T-helper 2 cell treated with Interferon-gamma antibody and Interleukin-4, amounts not matched to agents 5 μg/mL and 100 μg/mL, for 36 hours (primary cell): ENCODE results near the gene ZNF418.

Experiments
- DNase-seq: peaks from one replicate; pipeline ENCODE4 v3.0.0; 2021; ENCODE audit warnings: low spot score
- H3K27ac Mint-ChIP-seq: one replicate; pipeline ENCODE4 v1.8.0; 2021; ENCODE audit warnings: mild to moderate bottlenecking, mixed read lengths
- H3K27me3 Mint-ChIP-seq: one replicate; pipeline ENCODE4 v1.8.0; 2021; ENCODE audit warnings: low read depth, mixed read lengths
- H3K36me3 Mint-ChIP-seq: one replicate; pipeline ENCODE4 v1.8.0; 2021; ENCODE audit warnings: low read depth, mixed read lengths
- H3K4me1 Mint-ChIP-seq: one replicate; pipeline ENCODE4 v1.8.0; 2021; ENCODE audit warnings: low read depth, mixed read lengths
- H3K4me3 Mint-ChIP-seq: one replicate; pipeline ENCODE4 v1.8.0; 2022; ENCODE audit warnings: mild to moderate bottlenecking, moderate library complexity, mixed read lengths
- H3K9me3 Mint-ChIP-seq: one replicate; pipeline ENCODE4 v1.8.0; 2021; ENCODE audit warnings: mixed read lengths

ZNF418 gene

DNA sequence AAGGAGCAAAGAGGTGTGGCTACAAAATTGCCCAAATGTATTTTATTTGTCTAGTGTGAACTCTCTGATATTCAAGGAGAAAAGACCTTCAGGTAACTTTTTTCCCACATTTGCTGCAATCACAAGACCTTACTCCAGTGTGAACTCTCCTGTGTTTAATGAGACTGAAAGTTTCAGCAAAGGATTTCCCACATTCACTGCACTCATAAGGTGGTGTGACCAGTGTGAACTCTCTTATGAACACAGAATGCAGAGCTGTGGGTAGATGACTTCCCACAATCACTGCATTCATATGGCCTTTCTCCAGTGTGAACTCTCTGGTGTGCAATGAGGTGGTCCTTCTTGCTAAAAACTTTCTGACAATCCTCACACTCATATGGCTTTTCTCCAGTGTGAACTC lies 62.8 kb downstream of the ZNF418 start:
- Mint-ChIP-seq H3K36me3 (peaks cover 58% of the 10 kb centered on the region), H3K27ac (no peak overlapping the region), H3K9me3 (peaks cover 63% of the 10 kb centered on the region), H3K27me3 (no peaks in the 10 kb centered on the region), H3K4me1 (no peaks in the 10 kb centered on the region), H3K4me3 (no peak overlapping the region)
- DNase-seq: no peak
